Measurements from ENCODE around the gene PGAM2.

The PGAM2 gene

GRCh38 chr7:44086627-44087026 is 21.3 kb upstream of the PGAM2 start:
- Histone ChIP-seq H3K27me3 (ENCODE audit: control insufficient read depth, insufficient read depth, low read length) (no peaks in the 10 kb centered on the region), H3K27ac (ENCODE audit: low read depth, low read length) (no peak overlapping the region), H3K36me3 (ENCODE audit: control insufficient read depth, insufficient read depth, low read length) (no peaks in the 10 kb centered on the region), H3K9ac (ENCODE audit: low read length) (no peak overlapping the region), H3K4me1 (ENCODE audit: control insufficient read depth, insufficient read depth, low read length) (peaks cover 4% of the 10 kb centered on the region), H3K4me3 (ENCODE audit: low read length) (no peak overlapping the region)

GRCh38 chr7:44085546-44085945 is 20.2 kb upstream of the PGAM2 start:
- Histone ChIP-seq H3K4me3 (ENCODE audit: low read length) (no peak overlapping the region), H3K9ac (ENCODE audit: low read length) (no peak overlapping the region), H3K36me3 (ENCODE audit: control insufficient read depth, insufficient read depth, low read length) (no peaks in the 10 kb centered on the region), H3K27ac (ENCODE audit: low read depth, low read length) (no peak overlapping the region), H3K27me3 (ENCODE audit: control insufficient read depth, insufficient read depth, low read length) (no peaks in the 10 kb centered on the region), H3K4me1 (ENCODE audit: control insufficient read depth, insufficient read depth, low read length) (peaks cover 8% of the 10 kb centered on the region)

- Histone ChIP-seq H3K4me1 (ENCODE audit: control insufficient read depth, insufficient read depth, low read length) (peaks cover 8% of the 10 kb centered on the region), H3K27ac (ENCODE audit: low read depth, low read length) (no peak overlapping the region), H3K9ac (ENCODE audit: low read length) (no peak overlapping the region), H3K27me3 (ENCODE audit: control insufficient read depth, insufficient read depth, low read length) (no peaks in the 10 kb centered on the region), H3K36me3 (ENCODE audit: control insufficient read depth, insufficient read depth, low read length) (no peaks in the 10 kb centered on the region), H3K4me3 (ENCODE audit: low read length) (no peak overlapping the region)
Observed at GRCh38 chr7:44084701-44085100, 19.3 kb upstream of the PGAM2 start.

GRCh38 chr7:44083796-44084195 is 18.4 kb upstream of the PGAM2 start:
- H3K36me3 ChIP-seq (ENCODE audit: control insufficient read depth, insufficient read depth, low read length): no peaks in the 10 kb centered on the region
- no peak overlapping the region for H3K4me3 ChIP-seq (ENCODE audit: low read length)
- peak overlapping the region; percentile 17 for H3K27ac ChIP-seq (ENCODE audit: low read depth, low read length)
- no peak overlapping the region for H3K9ac ChIP-seq (ENCODE audit: low read length)
- H3K27me3 ChIP-seq (ENCODE audit: control insufficient read depth, insufficient read depth, low read length): no peaks in the 10 kb centered on the region
- peaks cover 8% of the 10 kb centered on the region for H3K4me1 ChIP-seq (ENCODE audit: control insufficient read depth, insufficient read depth, low read length)

GRCh38 chr7:44082541-44083207 is 17.3 kb upstream of the PGAM2 start:
- peak overlapping the region; percentile 70 for H3K4me3 ChIP-seq (ENCODE audit: low read length)
- no peaks in the 10 kb centered on the region for H3K27me3 ChIP-seq (ENCODE audit: control insufficient read depth, insufficient read depth, low read length)
- H3K36me3 ChIP-seq (ENCODE audit: control insufficient read depth, insufficient read depth, low read length): peaks cover 8% of the 10 kb centered on the region
- H3K27ac ChIP-seq (ENCODE audit: low read depth, low read length): peak overlapping the region; percentile 81
- H3K4me1 ChIP-seq (ENCODE audit: control insufficient read depth, insufficient read depth, low read length): peaks cover 5% of the 10 kb centered on the region
- H3K9ac ChIP-seq (ENCODE audit: low read length): no peak overlapping the region

GRCh38 chr7:44081266-44081748 is 15.9 kb upstream of the PGAM2 start:
- Histone ChIP-seq H3K27me3 (ENCODE audit: control insufficient read depth, insufficient read depth, low read length) (no peaks in the 10 kb centered on the region), H3K4me3 (ENCODE audit: low read length) (peak overlapping the region; percentile 86), H3K36me3 (ENCODE audit: control insufficient read depth, insufficient read depth, low read length) (peaks cover 18% of the 10 kb centered on the region), H3K27ac (ENCODE audit: low read depth, low read length) (no peak overlapping the region), H3K4me1 (ENCODE audit: control insufficient read depth, insufficient read depth, low read length) (peaks cover 4% of the 10 kb centered on the region), H3K9ac (ENCODE audit: low read length) (no peak overlapping the region)

- Histone ChIP-seq H3K36me3 (ENCODE audit: control insufficient read depth, insufficient read depth, low read length) (peaks cover 22% of the 10 kb centered on the region), H3K27ac (ENCODE audit: low read depth, low read length) (no peak overlapping the region), H3K27me3 (ENCODE audit: control insufficient read depth, insufficient read depth, low read length) (no peaks in the 10 kb centered on the region), H3K4me1 (ENCODE audit: control insufficient read depth, insufficient read depth, low read length) (peaks cover 4% of the 10 kb centered on the region), H3K9ac (ENCODE audit: low read length) (no peak overlapping the region), H3K4me3 (ENCODE audit: low read length) (no peak overlapping the region)
Observed at GRCh38 chr7:44080686-44081265, 15.4 kb upstream of the PGAM2 start.

- H3K4me3 ChIP-seq (ENCODE audit: low read length): no peak overlapping the region
- H3K27me3 ChIP-seq (ENCODE audit: control insufficient read depth, insufficient read depth, low read length): no peaks in the 10 kb centered on the region
- peaks cover 4% of the 10 kb centered on the region for H3K4me1 ChIP-seq (ENCODE audit: control insufficient read depth, insufficient read depth, low read length)
- H3K27ac ChIP-seq (ENCODE audit: low read depth, low read length): no peak overlapping the region
- H3K9ac ChIP-seq (ENCODE audit: low read length): no peak overlapping the region
- H3K36me3 ChIP-seq (ENCODE audit: control insufficient read depth, insufficient read depth, low read length): peaks cover 27% of the 10 kb centered on the region
Observed at GRCh38 chr7:44080118-44080517, 14.8 kb upstream of the PGAM2 start.

GRCh38 chr7:44079331-44080021 is 14.1 kb upstream of the PGAM2 start:
- Histone ChIP-seq H3K27me3 (ENCODE audit: control insufficient read depth, insufficient read depth, low read length) (no peaks in the 10 kb centered on the region), H3K9ac (ENCODE audit: low read length) (no peak overlapping the region), H3K36me3 (ENCODE audit: control insufficient read depth, insufficient read depth, low read length) (peaks cover 27% of the 10 kb centered on the region), H3K27ac (ENCODE audit: low read depth, low read length) (no peak overlapping the region), H3K4me1 (ENCODE audit: control insufficient read depth, insufficient read depth, low read length) (peaks cover 4% of the 10 kb centered on the region), H3K4me3 (ENCODE audit: low read length) (no peak overlapping the region)

GRCh38 chr7:44078521-44078920 is 13.2 kb upstream of the PGAM2 start:
- Histone ChIP-seq H3K4me3 (ENCODE audit: low read length) (no peak overlapping the region), H3K27ac (ENCODE audit: low read depth, low read length) (no peak overlapping the region), H3K9ac (ENCODE audit: low read length) (no peak overlapping the region), H3K4me1 (ENCODE audit: control insufficient read depth, insufficient read depth, low read length) (peaks cover 4% of the 10 kb centered on the region), H3K27me3 (ENCODE audit: control insufficient read depth, insufficient read depth, low read length) (no peaks in the 10 kb centered on the region), H3K36me3 (ENCODE audit: control insufficient read depth, insufficient read depth, low read length) (peaks cover 27% of the 10 kb centered on the region)

- Histone ChIP-seq H3K4me1 (ENCODE audit: control insufficient read depth, insufficient read depth, low read length) (peaks cover 7% of the 10 kb centered on the region), H3K27me3 (ENCODE audit: control insufficient read depth, insufficient read depth, low read length) (no peaks in the 10 kb centered on the region), H3K36me3 (ENCODE audit: control insufficient read depth, insufficient read depth, low read length) (peaks cover 29% of the 10 kb centered on the region), H3K27ac (ENCODE audit: low read depth, low read length) (no peak overlapping the region), H3K4me3 (ENCODE audit: low read length) (no peak overlapping the region), H3K9ac (ENCODE audit: low read length) (no peak overlapping the region)
Observed at GRCh38 chr7:44077681-44078091, 12.3 kb upstream of the PGAM2 start.

GRCh38 chr7:44077061-44077460 is 11.7 kb upstream of the PGAM2 start:
- Histone ChIP-seq H3K4me3 (ENCODE audit: low read length) (no peak overlapping the region), H3K27me3 (ENCODE audit: control insufficient read depth, insufficient read depth, low read length) (no peaks in the 10 kb centered on the region), H3K4me1 (ENCODE audit: control insufficient read depth, insufficient read depth, low read length) (peaks cover 13% of the 10 kb centered on the region), H3K27ac (ENCODE audit: low read depth, low read length) (no peak overlapping the region), H3K9ac (ENCODE audit: low read length) (no peak overlapping the region), H3K36me3 (ENCODE audit: control insufficient read depth, insufficient read depth, low read length) (peaks cover 31% of the 10 kb centered on the region)

Measured in rectal smooth muscle tissue (tissue), 1 donor.